HepG2 (cell line): Measurements from ENCODE around the gene HCK. TPM values are rescaled to one million over a fixed set of nuclear protein-coding genes. Genes with fewer than 3 reads are reported as not detected.

Experiments
- ARID4A ChIP-seq: sonication (generic); formaldehyde crosslinking; IDR thresholded peaks from 2 replicates; pipeline ENCODE4 v1.5.0; 2020; ENCODE audit warnings: mild to moderate bottlenecking, missing genetic modification reagents, borderline replicate concordance
- E2F2 ChIP-seq: sonication (generic); formaldehyde crosslinking; IDR thresholded peaks from 2 replicates; pipeline ENCODE4 v1.4.0; 2020; ENCODE audit warnings: missing genetic modification reagents, borderline replicate concordance
- HMGXB4 ChIP-seq, 2 experiments: sonication (generic) in 1 of 2; formaldehyde crosslinking in 1 of 2; IDR thresholded peaks; 2 replicates each; pipeline versions ENCODE4 v1.4.0 to v1.6.1; 2018 to 2020; ENCODE audit warnings: missing genetic modification reagents in 2 of 2, borderline replicate concordance in 1 of 2, low read depth in 1 of 2, mild to moderate bottlenecking in 1 of 2, missing biosample characterization in 1 of 2
- NPAS2 ChIP-seq: sonication (generic); formaldehyde crosslinking; IDR thresholded peaks from 2 replicates; pipeline ENCODE4 v1.8.0; 2022; ENCODE audit warnings: mild to moderate bottlenecking, missing genetic modification reagents, borderline replicate concordance
- NR2F6 ChIP-seq, 2 experiments: IDR thresholded peaks; 2 replicates each; pipeline ENCODE4 v1.6.1; 2016; ENCODE audit warnings: antibody characterized with exemption in 1 of 2, mild to moderate bottlenecking in 1 of 2
- PCBP1 ChIP-seq: fragments of 200-400 bp; formaldehyde crosslinking; IDR thresholded peaks from 2 replicates; pipeline ENCODE4 v1.6.1; 2017; ENCODE audit warnings: mild to moderate bottlenecking, low read depth, low read length, borderline replicate concordance
- PPARG ChIP-seq: conservative IDR thresholded peaks from 2 replicates; pipeline ENCODE4 v1.6.1; 2016; ENCODE audit warnings: missing biosample characterization, missing genetic modification reagents
- RAD21 ChIP-seq: fragments of 450-650 bp; formaldehyde crosslinking; IDR thresholded peaks from 2 replicates; pipeline ENCODE4 v1.5.0; 2020; ENCODE audit warnings: mild to moderate bottlenecking
- ZC3H13 ChIP-seq: sonication (generic); formaldehyde crosslinking; IDR thresholded peaks from 2 replicates; pipeline ENCODE4 v1.8.1; 2023; ENCODE audit warnings: mild to moderate bottlenecking, missing genetic modification reagents, moderate library complexity
- ZNF101 ChIP-seq: sonication (generic); formaldehyde crosslinking; IDR thresholded peaks from 2 replicates; pipeline ENCODE4 v1.4.0; 2020; ENCODE audit warnings: mild to moderate bottlenecking, low read depth, missing genetic modification reagents, borderline replicate concordance
- ZNF570 ChIP-seq: sonication (generic); formaldehyde crosslinking; IDR thresholded peaks from 2 replicates; pipeline ENCODE4 v1.4.0; 2020; ENCODE audit warnings: mild to moderate bottlenecking, missing genetic modification reagents, borderline replicate concordance
- ZNF614 ChIP-seq: IDR thresholded peaks from 2 replicates; pipeline ENCODE4 v1.6.1; 2018; ENCODE audit warnings: missing biosample characterization, missing genetic modification reagents, inconsistent platforms, borderline replicate concordance
- ZNF616 ChIP-seq: sonication (generic); formaldehyde crosslinking; IDR thresholded peaks from 2 replicates; pipeline ENCODE4 v1.5.0; 2020; ENCODE audit warnings: low read depth, mild to moderate bottlenecking, missing genetic modification reagents
- ZSCAN29 ChIP-seq: sonication (generic); formaldehyde crosslinking; conservative IDR thresholded peaks from 2 replicates; pipeline ENCODE4 v1.4.0; 2020; ENCODE audit warnings: mild to moderate bottlenecking, missing genetic modification reagents
- polyA plus RNA-seq, 8 experiments: library from polyadenylated mRNA; depleted of rRNA in 3 of 8; stranded (reverse) in 7 of 8; unstranded in 1 of 8; fragments of >200 nt; fragmentation: Illumina TruSeq in 4 of 8; extraction: Trizol in 4 of 8; gene quantifications; 2 replicates each; pipeline versions ENCODE4 v1.2.1 to v1.2.3, GENCODE V29; 2011 to 2016; ENCODE audit warnings: low read depth in 4 of 8, missing spikeins in 1 of 8, mixed read lengths in 1 of 8; ENCODE audit not compliant: insufficient read depth in 1 of 8
- total RNA-seq, 5 experiments: library from RNA; depleted of rRNA; stranded (reverse); fragments of >200 nt; fragmentation: Illumina TruSeq; extraction: Trizol; gene quantifications; 2 replicates each; pipeline ENCODE4 v1.2.3, GENCODE V29; 2016; ENCODE audit warnings: low read depth in 1 of 5
- TF ChIP-seq, protein P1 (sequence below): sonication (generic); formaldehyde crosslinking; IDR thresholded peaks from 2 replicates; pipeline ENCODE4 v1.5.1; 2020; ENCODE audit warnings: mild to moderate bottlenecking, missing genetic modification reagents, moderate library complexity
- TF ChIP-seq, protein P2 (sequence below): sonication (generic); formaldehyde crosslinking; IDR thresholded peaks from 2 replicates; pipeline ENCODE4 v1.5.0; 2020; ENCODE audit warnings: mild to moderate bottlenecking, missing genetic modification reagents

The HCK gene
- total and polyA plus RNA-seq, 2 of the 13 experiments (the other 11 are each of a cell fraction or from before 2014, with no cell fraction given), result 0.04 TPM; not detected in 1

DNA sequence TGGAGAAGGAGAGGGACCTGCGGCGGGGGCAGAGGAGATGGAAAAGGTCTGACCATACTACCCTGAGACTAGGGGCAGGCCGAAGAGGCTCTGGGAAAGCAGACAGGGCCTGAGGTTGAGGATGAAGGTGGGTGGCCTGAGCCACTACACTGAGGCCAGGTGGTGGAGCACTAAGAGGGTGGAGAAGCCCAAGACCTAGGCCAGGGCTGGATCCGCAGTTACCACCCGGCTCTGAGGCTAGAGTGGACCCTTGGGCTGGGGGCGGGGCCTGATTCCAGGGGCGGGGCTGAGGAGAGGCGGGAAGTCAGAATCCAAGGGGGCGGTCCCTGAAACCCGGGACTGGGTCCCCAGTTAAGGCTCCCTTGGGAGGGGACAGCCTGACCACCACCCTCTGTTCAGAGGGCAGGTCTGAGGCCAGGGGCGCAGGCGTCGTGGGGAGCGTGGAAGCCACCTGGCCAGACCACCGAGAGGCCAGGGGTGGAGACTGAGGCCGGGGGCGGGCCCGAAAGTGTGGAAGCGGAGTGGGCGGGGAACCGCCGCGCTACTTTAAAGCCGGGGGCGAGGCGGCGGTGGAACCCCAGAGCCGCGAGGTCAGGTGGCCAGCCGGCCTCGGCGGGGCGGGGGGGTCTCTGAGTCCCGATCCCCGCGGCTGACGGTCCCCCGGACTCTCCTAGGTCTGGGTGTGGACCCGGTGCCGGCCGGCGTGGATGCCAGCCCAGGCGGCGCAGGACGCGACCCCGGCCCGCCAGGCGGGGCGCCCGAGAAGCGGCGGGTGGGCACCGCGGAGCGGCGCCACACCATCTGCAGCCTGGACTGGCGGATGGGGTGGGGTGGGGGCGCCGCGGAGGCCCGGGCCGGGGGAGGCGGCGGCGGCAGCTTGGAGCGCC, 33.5 kb upstream of the HCK start (continued):
- peak; percentile 38; the same call in 1 of the 2 replicates for TF ChIP-seq ARID4A (CRISPR knock-in tag)
- TF ChIP-seq ZC3H13 (CRISPR knock-in tag), result no peak
- TF ChIP-seq NPAS2 (CRISPR knock-in tag), result no peak
- TF ChIP-seq ZNF614 (CRISPR knock-in tag), result no peak
- TF ChIP-seq ZNF101 (CRISPR knock-in tag), result no peak
- peak in 1 of 2 experiments; percentile 33; a peak in 1 of 4 replicates for TF ChIP-seq HMGXB4 (CRISPR knock-in tag; IDR thresholded peaks at IDR 0.05; ENCODE audit: borderline replicate concordance in 1 of 2, low read depth in 1 of 2)
- no peak for TF ChIP-seq ZNF570
- no peak for TF ChIP-seq PPARG (CRISPR knock-in tag)
- TF ChIP-seq PCBP1, result 0 out of 2 replicates have a peak, but pooled peaks have one; percentile 25
- TF ChIP-seq, protein P1, sequence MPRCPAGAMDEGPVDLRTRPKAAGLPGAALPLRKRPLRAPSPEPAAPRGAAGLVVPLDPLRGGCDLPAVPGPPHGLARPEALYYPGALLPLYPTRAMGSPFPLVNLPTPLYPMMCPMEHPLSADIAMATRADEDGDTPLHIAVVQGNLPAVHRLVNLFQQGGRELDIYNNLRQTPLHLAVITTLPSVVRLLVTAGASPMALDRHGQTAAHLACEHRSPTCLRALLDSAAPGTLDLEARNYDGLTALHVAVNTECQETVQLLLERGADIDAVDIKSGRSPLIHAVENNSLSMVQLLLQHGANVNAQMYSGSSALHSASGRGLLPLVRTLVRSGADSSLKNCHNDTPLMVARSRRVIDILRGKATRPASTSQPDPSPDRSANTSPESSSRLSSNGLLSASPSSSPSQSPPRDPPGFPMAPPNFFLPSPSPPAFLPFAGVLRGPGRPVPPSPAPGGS, result 0 out of 2 replicates have a peak, but pooled peaks have one; percentile 23
- TF ChIP-seq ZSCAN29 (CRISPR knock-in tag), result no peak
- TF ChIP-seq, protein P2, sequence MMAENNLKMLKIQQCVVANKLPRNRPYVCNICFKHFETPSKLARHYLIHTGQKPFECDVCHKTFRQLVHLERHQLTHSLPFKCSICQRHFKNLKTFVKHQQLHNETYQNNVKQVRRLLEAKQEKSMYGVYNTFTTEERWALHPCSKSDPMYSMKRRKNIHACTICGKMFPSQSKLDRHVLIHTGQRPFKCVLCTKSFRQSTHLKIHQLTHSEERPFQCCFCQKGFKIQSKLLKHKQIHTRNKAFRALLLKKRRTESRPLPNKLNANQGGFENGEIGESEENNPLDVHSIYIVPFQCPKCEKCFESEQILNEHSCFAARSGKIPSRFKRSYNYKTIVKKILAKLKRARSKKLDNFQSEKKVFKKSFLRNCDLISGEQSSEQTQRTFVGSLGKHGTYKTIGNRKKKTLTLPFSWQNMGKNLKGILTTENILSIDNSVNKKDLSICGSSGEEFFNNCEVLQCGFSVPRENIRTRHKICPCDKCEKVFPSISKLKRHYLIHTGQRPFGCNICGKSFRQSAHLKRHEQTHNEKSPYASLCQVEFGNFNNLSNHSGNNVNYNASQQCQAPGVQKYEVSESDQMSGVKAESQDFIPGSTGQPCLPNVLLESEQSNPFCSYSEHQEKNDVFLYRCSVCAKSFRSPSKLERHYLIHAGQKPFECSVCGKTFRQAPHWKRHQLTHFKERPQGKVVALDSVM (CRISPR knock-in tag), result no peak
- TF ChIP-seq ZNF616 (CRISPR knock-in tag), result no peak
- TF ChIP-seq NR2F6 (IDR thresholded peaks at IDR 0.05), result no peak
- no peak for TF ChIP-seq NR2F6 (CRISPR knock-in tag; IDR thresholded peaks at IDR 0.05)
- TF ChIP-seq E2F2 (CRISPR knock-in tag), result peak; percentile 60; the same call in 1 of the 2 replicates
- no peak for TF ChIP-seq RAD21 (CRISPR knock-in tag)
